Stimulated activated CD8-positive, alpha-beta memory T cell treated with anti-CD3 and anti-CD28 coated beads, Interleukin-12 subunit alpha, Interleukin-12 subunit beta, amount 100 ng/mL, for 4 hours (primary cell): ENCODE measurements around the gene COL6A1.
A peak's percentile ranks its signal among the peaks of the same experiment; 100 is the strongest.

ENCODE experiments used
- DNase-seq: peaks from one replicate; pipeline ENCODE4 v3.0.0-alpha.2; 2020; ENCODE audit warnings: low read depth

COL6A1 gene

GRCh38 chr21:45981151-45982091, at the start of gene COL6A1:
Gene COL6A1, plus strand, starts transcription at chr21:45981770. Its CDS starts 81 bp downstream, at chr21:45981851.
- DNase-seq: peak; percentile 37

- no peak for DNase-seq
Measured at GRCh38 chr21:45932922-45933502, 48.6 kb upstream of the COL6A1 start.

GRCh38 chr21:45934085-45934484, 47.5 kb upstream of the COL6A1 start:
- DNase-seq: no peak

GRCh38 chr21:45934554-45934953, 47.0 kb upstream of the COL6A1 start:
- no peak for DNase-seq

GRCh38 chr21:45935628-45936027, 45.9 kb upstream of the COL6A1 start:
- DNase-seq: no peak

- DNase-seq: no peak
Measured at GRCh38 chr21:45937721-45938452, 43.7 kb upstream of the COL6A1 start.

GRCh38 chr21:45938453-45938755, 43.2 kb upstream of the COL6A1 start:
- no peak for DNase-seq

- DNase-seq: no peak
Measured at GRCh38 chr21:45938811-45939520, 42.6 kb upstream of the COL6A1 start.

GRCh38 chr21:45939521-45940045, 42.0 kb upstream of the COL6A1 start:
- DNase-seq: no peak

- no peak for DNase-seq
Measured at GRCh38 chr21:45940091-45940490, 41.5 kb upstream of the COL6A1 start.

GRCh38 chr21:45940621-45941337, 40.8 kb upstream of the COL6A1 start:
- no peak for DNase-seq

- DNase-seq: no peak
Measured at GRCh38 chr21:45941338-45941710, 40.2 kb upstream of the COL6A1 start.

GRCh38 chr21:45941717-45942546, 39.6 kb upstream of the COL6A1 start:
- no peak for DNase-seq

- no peak for DNase-seq
Measured at GRCh38 chr21:45942755-45943629, 38.6 kb upstream of the COL6A1 start.

GRCh38 chr21:45943630-45944540, 37.7 kb upstream of the COL6A1 start:
- no peak for DNase-seq

GRCh38 chr21:45944601-45945000, 37.0 kb upstream of the COL6A1 start:
- DNase-seq: no peak

GRCh38 chr21:45945066-45945867, 36.3 kb upstream of the COL6A1 start:
- DNase-seq: no peak

GRCh38 chr21:45945868-45946210, 35.7 kb upstream of the COL6A1 start:
- no peak for DNase-seq
